SU-DHL-6 (cell line): Measurements from ENCODE around the gene CERK.

Experiments
- EZH2phosphoT487 ChIP-seq: fragments of 200-600 bp; sonication (generic), shearing (Covaris generic); conservative IDR thresholded peaks from 2 replicates; pipeline ENCODE4 v1.6.1; 2018; ENCODE audit warnings: mild to moderate bottlenecking, antibody characterized with exemption, low read length, moderate library complexity, mixed read lengths
- TF ChIP-seq, protein P1 (sequence below): fragments of 200-600 bp; sonication (generic); IDR thresholded peaks from one replicate; pipeline ENCODE4 v1.5.1; 2017; ENCODE audit warnings: antibody characterized with exemption, mild to moderate bottlenecking, low read length, moderate library complexity; ENCODE audit not compliant: insufficient read depth, poor library complexity, severe bottlenecking

DNA sequence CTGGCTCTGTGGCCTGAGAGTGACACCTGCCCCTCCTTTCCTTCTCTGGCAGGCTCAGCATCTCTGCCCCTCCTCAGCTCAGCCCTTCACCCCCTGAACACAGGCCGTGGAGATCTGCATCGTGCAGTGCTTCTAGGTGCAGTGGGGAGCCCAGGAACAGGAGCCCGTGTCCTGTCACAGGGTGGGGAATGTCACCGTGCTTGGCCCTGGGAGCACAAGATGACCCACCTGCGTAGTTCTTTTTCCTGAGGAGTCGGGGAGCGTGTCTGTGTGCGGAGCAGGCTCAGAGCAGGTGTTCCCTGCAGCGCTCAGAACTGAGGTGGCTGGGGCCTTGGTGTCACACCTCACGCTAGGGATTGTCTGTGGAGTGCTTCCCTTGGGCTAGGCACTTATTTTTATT, 35.0 kb upstream of the CERK start:
- TF ChIP-seq, protein P1, sequence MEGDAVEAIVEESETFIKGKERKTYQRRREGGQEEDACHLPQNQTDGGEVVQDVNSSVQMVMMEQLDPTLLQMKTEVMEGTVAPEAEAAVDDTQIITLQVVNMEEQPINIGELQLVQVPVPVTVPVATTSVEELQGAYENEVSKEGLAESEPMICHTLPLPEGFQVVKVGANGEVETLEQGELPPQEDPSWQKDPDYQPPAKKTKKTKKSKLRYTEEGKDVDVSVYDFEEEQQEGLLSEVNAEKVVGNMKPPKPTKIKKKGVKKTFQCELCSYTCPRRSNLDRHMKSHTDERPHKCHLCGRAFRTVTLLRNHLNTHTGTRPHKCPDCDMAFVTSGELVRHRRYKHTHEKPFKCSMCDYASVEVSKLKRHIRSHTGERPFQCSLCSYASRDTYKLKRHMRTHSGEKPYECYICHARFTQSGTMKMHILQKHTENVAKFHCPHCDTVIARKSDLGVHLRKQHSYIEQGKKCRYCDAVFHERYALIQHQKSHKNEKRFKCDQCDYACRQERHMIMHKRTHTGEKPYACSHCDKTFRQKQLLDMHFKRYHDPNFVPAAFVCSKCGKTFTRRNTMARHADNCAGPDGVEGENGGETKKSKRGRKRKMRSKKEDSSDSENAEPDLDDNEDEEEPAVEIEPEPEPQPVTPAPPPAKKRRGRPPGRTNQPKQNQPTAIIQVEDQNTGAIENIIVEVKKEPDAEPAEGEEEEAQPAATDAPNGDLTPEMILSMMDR = no peak
- TF ChIP-seq EZH2phosphoT487 = no peak
